SJSA1 (cell line): ENCODE results near the gene KLF9. TPM values are rescaled to one million over a fixed set of nuclear protein-coding genes. Genes with fewer than 3 reads are reported as not detected.
A peak's percentile ranks its signal among the peaks of the same experiment; 100 is the strongest.

ENCODE experiments used
- DNase-seq, 2 experiments: peaks; one replicate each; pipeline ENCODE4 v3.0.0-alpha.2; 2015 to 2020; ENCODE audit warnings: low spot score in 2 of 2, low read depth in 1 of 2
- H3K27ac ChIP-seq: fragments of 250-450 bp; sonication (Bioruptor Pico); 2 replicates; pipeline ENCODE4 v1.5.1; 2020; ENCODE audit warnings: mild to moderate bottlenecking, moderate library complexity
- H3K27me3 ChIP-seq: fragments of 250-450 bp; sonication (Bioruptor Pico); replicated peaks from 2 replicates; pipeline ENCODE4 v1.5.1; 2020; ENCODE audit warnings: mild to moderate bottlenecking, moderate library complexity
- H3K36me3 ChIP-seq: fragments of 250-450 bp; sonication (Bioruptor Pico); 2 replicates; pipeline ENCODE4 v1.5.1; 2020; ENCODE audit warnings: mild to moderate bottlenecking
- H3K4me1 ChIP-seq: fragments of 250-450 bp; sonication (Bioruptor Pico); replicated peaks from 2 replicates; pipeline ENCODE4 v1.6.1; 2021; ENCODE audit warnings: mild to moderate bottlenecking
- H3K4me3 ChIP-seq: fragments of 250-450 bp; sonication (Bioruptor Pico); 2 replicates; pipeline ENCODE4 v1.5.1; 2020; ENCODE audit warnings: mild to moderate bottlenecking
- H3K9me3 ChIP-seq: fragments of 250-450 bp; sonication (Bioruptor Pico); replicated peaks from 2 replicates; pipeline ENCODE4 v1.5.1; 2020; ENCODE audit warnings: mild to moderate bottlenecking
- total RNA-seq: library from RNA; depleted of rRNA; stranded (reverse); fragments of >200 nt; shearing (Covaris generic); gene quantifications from 2 replicates; pipeline ENCODE4 v1.2.3, GENCODE V29; 2014; rRNA removed

KLF9 gene
- total RNA-seq = 3.2 and 5.9 TPM in 2 replicates

DNA sequence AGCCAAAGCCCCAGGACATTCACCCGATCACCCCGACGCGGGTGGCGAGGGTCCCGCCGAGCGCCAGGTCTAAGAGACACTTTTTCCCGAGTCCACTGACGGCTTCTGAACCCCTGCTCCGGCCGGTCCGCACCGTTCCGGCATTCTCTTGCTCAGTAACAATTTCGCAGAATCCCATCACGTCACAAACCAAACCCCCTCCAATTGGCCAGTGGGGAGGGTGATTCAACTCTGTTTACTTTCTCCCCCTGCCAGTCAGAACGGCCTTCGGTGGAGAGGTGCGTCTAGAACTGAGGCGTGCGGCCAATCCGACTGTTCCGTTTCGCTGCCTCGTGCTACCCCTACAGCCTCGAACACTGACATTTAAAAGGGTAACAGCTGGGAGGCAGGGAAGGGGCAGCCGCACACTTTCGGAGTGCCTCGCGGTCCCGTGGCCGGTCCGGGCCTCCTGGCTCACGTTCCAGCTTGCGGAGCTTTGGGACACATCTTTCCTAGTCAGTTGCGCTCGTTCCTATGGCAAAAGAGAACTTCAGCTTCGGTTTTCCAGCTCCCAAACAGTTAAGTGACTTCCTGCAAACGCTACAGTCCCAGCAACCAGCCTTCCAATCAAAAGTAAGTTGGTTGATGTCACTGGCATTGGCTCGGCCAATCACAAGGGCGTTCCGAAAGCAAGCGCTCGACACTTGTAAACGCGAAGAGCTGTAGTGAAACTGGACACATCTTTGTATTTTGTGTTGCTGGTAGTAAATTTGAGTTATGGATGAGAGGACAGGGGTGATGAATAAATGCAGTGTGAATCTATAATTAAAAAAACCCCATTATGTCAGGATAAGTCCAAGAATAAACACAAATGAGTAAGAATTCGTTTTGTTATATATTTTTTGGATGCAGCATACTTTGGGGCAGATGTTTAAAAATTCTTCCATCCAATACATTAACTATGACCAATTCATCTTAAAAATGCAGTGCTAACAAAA is at the start of gene KLF9:
Gene KLF9 (minus strand): TSS at position 859 of the 977 bp plus-strand sequence. CDS start 1,294 bp downstream, outside the sequence.
- H3K4me1 ChIP-seq = peaks cover 31% of the 10 kb centered on the region
- H3K9me3 ChIP-seq = no peaks in the 10 kb centered on the region
- H3K36me3 ChIP-seq = peaks cover 9% of the 10 kb centered on the region
- H3K27ac ChIP-seq = peak within 1 kb of the TSS; percentile 97
- peak within 1 kb of the TSS; percentile 88 for H3K4me3 ChIP-seq
- peak; percentile 88 to 94 for DNase-seq
- H3K27me3 ChIP-seq = no peaks in the 10 kb centered on the region

DNA sequence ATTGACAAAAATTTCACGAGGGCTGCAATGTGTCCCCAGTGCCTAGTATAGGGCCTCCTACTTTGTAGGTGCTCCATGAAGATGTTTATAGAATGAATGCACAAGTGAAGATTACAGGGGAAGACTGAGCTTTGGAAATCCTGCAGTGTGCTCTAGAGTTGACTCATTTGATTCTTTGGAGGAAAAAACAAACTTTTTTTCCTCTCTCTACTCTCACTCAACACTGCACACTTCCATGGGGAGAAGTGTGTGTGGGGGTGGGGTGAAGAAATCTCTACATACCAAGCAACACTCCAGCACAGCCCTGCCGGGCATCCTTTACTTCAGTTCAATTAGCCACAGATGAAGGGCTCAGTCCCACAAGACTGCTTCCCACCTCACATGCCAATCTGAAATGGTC is 49.4 kb upstream of the KLF9 start:
- Histone ChIP-seq H3K4me1 (no peaks in the 10 kb centered on the region), H3K36me3 (no peaks in the 10 kb centered on the region), H3K27ac (no peak overlapping the region), H3K27me3 (no peaks in the 10 kb centered on the region), H3K9me3 (no peaks in the 10 kb centered on the region), H3K4me3 (no peak overlapping the region)
- DNase-seq = no peak

DNA sequence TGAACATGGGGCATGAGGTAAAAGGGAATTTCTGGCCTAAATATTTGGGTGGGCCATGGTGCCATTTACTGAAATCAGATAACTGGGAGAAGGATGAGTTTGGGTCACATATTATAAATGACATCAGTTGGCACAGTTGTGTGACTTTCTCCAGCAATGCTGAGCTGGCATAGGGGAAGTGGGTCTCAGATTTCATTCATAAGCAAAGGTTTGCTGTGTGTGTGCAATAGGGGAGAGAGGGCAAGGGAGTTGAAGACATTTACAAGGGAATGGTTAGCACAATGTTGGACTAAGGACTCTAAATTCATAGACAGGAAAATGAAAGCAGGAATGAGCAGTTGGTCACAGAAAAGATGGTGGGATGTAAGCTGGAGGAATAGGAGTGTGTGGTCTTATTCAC is 47.8 kb upstream of the KLF9 start:
- Histone ChIP-seq H3K4me3 (no peak overlapping the region), H3K4me1 (no peaks in the 10 kb centered on the region), H3K27ac (no peak overlapping the region), H3K36me3 (no peaks in the 10 kb centered on the region), H3K27me3 (no peaks in the 10 kb centered on the region), H3K9me3 (no peaks in the 10 kb centered on the region)
- no peak for DNase-seq

DNA sequence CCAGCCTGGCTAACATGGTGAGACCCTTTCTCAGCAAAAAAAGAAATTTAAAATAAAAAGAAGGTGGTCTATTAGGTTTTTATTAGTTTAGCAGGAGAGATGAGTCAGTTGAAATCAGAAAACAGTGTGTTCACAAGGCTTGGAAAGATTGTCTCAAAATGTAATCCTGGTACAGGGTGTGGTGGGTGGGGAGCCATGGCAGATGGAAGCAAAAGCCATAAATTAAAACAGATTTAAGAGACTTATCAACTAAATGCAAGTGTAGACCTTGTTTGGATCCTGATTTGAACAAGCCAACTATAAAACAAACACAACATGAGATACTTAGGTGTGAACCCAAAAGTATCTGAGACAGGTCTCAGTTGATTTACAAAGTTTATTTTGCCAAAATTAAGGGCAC is 42.8 kb upstream of the KLF9 start:
- Histone ChIP-seq H3K36me3 (no peaks in the 10 kb centered on the region), H3K27ac (no peak overlapping the region), H3K4me1 (no peaks in the 10 kb centered on the region), H3K27me3 (no peaks in the 10 kb centered on the region), H3K4me3 (no peak overlapping the region), H3K9me3 (no peaks in the 10 kb centered on the region)
- no peak for DNase-seq

DNA sequence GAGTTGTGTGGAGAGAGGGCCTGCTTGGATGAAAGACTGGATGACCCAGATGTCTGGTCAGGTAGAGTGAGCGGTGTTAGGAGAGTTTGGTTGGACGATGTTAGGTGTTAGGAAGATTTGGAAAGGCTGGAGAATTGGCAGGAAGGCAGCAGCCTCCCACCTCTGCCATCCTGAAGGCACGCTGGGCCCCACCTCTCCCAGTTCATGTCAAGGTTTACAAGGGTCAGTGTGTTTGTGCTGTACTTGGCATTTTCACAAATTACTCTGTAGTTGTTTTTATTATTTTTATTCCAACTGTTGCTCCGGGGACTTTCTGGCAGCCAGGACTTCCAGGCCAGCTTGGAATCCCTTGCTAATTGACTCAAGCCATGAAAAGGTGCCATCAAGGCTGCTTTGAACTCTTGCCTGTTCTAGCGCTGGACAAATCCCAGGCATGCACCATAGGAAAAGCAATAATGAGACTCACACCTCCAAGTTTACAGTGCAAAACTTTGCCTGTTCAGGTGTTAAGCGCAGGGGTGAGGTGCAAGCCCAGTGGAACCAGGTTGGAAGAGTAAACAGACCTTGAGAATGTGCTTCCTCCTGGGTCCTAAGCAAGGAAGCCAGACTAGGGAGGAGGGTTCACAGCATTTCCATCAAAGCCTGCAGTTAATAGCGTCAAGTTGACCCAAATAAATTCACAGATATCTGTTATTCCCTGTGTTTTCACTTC is 41.7 kb upstream of the KLF9 start:
- H3K4me1 ChIP-seq = no peaks in the 10 kb centered on the region
- no peaks in the 10 kb centered on the region for H3K9me3 ChIP-seq
- no peak for DNase-seq
- no peak overlapping the region for H3K4me3 ChIP-seq
- no peaks in the 10 kb centered on the region for H3K27me3 ChIP-seq
- H3K27ac ChIP-seq = no peak overlapping the region
- no peaks in the 10 kb centered on the region for H3K36me3 ChIP-seq

DNA sequence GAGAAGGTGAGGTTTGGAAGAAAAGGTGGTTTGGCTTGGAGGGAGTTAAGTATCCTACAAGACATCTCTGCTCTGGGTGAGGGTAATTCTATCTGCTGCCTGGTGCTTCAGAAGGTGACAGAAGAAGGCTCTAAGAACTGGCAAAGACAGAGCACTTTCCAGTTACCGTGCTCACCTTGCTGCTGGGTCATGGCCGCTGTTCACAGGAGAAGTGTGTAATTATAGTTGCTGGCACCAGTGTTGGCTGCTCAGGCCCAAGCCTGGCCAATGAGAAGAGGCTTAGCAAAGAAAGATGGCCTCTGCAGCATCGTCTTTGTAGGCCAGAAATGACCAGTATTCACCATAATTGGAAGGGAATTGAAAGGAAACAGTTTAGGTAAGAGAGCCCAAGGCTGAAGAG is 37.9 kb upstream of the KLF9 start:
- Histone ChIP-seq H3K4me3 (no peak overlapping the region), H3K36me3 (no peaks in the 10 kb centered on the region), H3K27ac (no peak overlapping the region), H3K9me3 (no peaks in the 10 kb centered on the region), H3K27me3 (no peaks in the 10 kb centered on the region), H3K4me1 (no peaks in the 10 kb centered on the region)
- no peak for DNase-seq

DNA sequence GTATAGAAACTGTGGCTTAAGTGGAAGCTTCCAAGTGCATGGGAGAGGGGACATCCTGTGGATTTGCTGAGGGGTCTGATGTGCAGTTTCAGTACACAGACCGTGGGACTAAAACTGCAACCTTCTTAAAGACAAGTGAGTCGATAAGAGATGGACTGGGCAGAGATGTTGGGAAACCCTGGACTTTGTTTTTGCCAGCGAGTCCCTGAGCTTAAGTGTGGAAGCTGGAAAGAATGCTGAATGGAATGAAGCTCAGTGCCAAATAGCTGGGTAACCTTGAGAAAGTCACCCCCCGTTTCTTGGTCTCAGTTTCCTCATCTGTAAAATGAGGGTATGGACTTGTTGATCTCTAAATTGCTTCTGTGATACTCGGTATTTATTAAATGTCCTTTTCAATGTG is 37.3 kb upstream of the KLF9 start:
- no peaks in the 10 kb centered on the region for H3K4me1 ChIP-seq
- no peak overlapping the region for H3K4me3 ChIP-seq
- no peaks in the 10 kb centered on the region for H3K27me3 ChIP-seq
- no peak for DNase-seq
- no peaks in the 10 kb centered on the region for H3K9me3 ChIP-seq
- no peak overlapping the region for H3K27ac ChIP-seq
- no peaks in the 10 kb centered on the region for H3K36me3 ChIP-seq

DNA sequence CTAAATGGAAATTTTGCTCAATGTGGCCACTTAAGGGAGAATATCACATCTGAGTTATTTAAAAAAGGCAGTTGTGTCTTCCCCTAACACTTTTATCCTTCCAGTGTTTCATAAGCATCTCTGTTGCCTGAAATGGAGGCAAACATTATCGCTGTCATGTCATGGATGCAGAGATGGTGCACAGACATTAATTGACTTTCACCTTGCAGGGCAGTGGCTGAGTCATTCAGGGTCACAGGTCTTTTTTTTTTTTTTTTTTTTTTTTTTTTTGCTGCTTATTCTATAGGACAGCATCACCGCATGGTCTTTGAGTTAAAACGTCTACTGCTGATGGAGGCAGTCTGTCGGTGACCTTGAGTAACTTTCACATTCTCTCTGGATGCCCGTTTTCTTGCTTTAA is 36.3 kb upstream of the KLF9 start:
- Histone ChIP-seq H3K9me3 (no peaks in the 10 kb centered on the region), H3K4me3 (no peak overlapping the region), H3K27me3 (no peaks in the 10 kb centered on the region), H3K27ac (no peak overlapping the region), H3K4me1 (no peaks in the 10 kb centered on the region), H3K36me3 (no peaks in the 10 kb centered on the region)
- no peak for DNase-seq

DNA sequence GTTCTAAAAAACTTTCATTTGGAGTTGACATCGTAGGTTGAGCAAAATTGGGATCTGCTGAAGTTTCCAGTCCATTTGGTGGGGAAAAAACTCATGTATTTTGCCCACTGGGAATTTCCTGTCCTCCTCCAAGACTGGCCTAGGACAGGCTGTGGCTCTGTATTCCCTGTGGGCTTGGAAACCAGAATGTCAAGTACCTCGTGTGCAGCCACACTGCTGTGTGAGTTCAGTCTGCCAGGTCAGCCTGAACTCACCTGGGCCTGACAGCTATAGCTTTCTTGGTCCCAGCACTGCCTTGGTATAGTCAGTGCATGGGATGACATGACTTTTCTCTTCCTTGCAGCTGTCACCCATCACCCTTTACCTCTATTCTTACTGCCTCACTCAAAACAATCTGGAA is 35.0 kb upstream of the KLF9 start:
- Histone ChIP-seq H3K4me3 (no peak overlapping the region), H3K36me3 (no peaks in the 10 kb centered on the region), H3K9me3 (no peaks in the 10 kb centered on the region), H3K4me1 (no peaks in the 10 kb centered on the region), H3K27me3 (no peaks in the 10 kb centered on the region), H3K27ac (no peak overlapping the region)
- no peak for DNase-seq

DNA sequence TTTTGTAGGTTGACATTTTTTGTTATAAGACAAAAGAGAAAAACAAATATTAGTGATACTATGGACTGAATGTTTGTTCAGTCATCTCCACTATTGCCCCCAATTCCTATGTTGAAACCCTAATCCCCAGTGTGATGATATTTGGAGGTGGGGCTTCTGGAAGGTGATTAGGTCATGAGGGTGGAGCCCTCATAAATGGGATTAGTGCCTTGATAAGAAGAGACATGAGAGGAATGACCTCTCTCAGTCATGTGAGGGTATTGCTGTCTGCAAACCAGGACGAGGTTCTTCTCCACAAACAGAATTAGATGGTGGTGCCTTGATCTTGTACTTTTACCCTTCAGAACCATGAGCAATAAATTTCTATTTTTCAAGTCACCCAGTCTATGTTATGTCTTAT is 34.5 kb upstream of the KLF9 start:
- Histone ChIP-seq H3K36me3 (no peaks in the 10 kb centered on the region), H3K4me1 (no peaks in the 10 kb centered on the region), H3K27me3 (no peaks in the 10 kb centered on the region), H3K27ac (no peak overlapping the region), H3K9me3 (no peaks in the 10 kb centered on the region), H3K4me3 (no peak overlapping the region)
- DNase-seq = no peak

DNA sequence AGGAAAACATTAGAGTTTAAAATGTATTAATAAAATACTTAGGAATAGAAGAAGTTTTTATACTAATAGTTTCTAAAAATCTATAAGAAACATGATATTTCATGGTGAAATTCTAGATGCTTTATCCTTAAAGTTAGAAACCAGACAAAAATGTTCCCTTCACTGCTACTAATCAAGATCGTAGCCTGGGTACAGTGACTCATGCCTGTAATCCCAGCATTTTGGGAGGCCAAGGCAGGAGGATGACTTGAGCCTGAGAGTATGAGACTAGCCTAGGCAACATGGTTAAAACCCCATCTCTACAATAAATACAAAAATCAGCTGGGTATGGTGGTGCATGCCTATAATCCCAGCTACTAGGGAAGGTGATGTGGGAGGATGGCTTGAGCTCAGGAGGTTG is 30.4 kb upstream of the KLF9 start:
- Histone ChIP-seq H3K36me3 (no peaks in the 10 kb centered on the region), H3K4me3 (no peak overlapping the region), H3K27me3 (no peaks in the 10 kb centered on the region), H3K4me1 (0 out of 2 replicates have a peak, but pooled peaks cover 3% of the 10 kb centered on the region), H3K27ac (no peak overlapping the region), H3K9me3 (no peaks in the 10 kb centered on the region)
- no peak for DNase-seq

DNA sequence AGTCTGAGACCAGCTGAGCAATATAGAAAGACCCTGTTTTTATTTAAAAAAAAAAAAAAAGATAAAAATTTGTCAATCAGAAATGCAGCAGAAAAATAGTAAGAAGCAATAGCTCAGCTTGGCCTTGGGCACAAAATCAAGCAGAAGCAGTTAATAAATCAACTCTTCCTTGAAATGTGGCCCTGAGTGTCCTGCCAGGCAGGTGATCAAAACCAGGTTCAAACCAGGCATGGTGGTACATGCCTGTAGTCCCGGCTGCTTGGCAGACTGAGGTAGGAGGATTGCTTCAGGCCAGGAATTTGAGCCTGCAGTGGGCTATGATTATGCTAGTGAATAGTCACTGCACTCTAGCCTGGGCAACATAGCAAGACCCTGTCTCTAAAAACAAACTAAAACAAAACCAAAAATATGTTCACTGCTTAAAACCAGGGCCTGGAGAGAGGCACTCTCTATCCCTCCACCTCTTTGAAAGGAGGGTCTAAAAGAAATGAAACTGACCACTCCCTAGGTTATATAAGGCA is 27.9 kb upstream of the KLF9 start:
- no peaks in the 10 kb centered on the region for H3K27me3 ChIP-seq
- no peak for DNase-seq
- H3K27ac ChIP-seq = no peak overlapping the region
- H3K36me3 ChIP-seq = no peaks in the 10 kb centered on the region
- peaks cover 10% of the 10 kb centered on the region for H3K4me1 ChIP-seq
- H3K4me3 ChIP-seq = no peak overlapping the region
- no peaks in the 10 kb centered on the region for H3K9me3 ChIP-seq

DNA sequence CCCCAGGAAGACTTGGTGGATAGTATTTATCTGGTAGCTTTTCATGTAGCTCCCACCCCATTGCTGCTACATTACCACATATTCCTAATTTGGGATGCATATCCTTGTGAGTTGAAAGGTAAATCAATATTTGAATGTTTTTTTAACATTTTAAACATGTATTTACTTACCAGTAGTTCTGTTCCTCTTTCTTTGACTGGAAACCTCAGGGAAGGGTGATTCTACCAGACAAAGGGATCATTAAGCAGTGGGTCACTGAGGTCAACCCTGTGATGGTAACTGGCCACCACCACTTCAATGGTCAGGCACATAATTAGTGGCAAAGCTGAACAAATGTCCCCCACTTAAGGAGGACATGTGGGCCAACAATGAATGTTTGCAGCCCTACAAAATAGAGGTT is 27.2 kb upstream of the KLF9 start:
- DNase-seq = no peak
- H3K36me3 ChIP-seq = no peaks in the 10 kb centered on the region
- peaks cover 10% of the 10 kb centered on the region for H3K4me1 ChIP-seq
- no peak overlapping the region for H3K27ac ChIP-seq
- H3K27me3 ChIP-seq = no peaks in the 10 kb centered on the region
- H3K4me3 ChIP-seq = no peak overlapping the region
- no peaks in the 10 kb centered on the region for H3K9me3 ChIP-seq
